Suppressor macrophage treated with lipopolysaccharide for 4 hours (primary cell): Measurements from ENCODE around the gene HDDC3.

Experiments
- DNase-seq: peaks from one replicate; pipeline ENCODE4 v3.0.0-alpha.2; 2020

The HDDC3 gene

DNA sequence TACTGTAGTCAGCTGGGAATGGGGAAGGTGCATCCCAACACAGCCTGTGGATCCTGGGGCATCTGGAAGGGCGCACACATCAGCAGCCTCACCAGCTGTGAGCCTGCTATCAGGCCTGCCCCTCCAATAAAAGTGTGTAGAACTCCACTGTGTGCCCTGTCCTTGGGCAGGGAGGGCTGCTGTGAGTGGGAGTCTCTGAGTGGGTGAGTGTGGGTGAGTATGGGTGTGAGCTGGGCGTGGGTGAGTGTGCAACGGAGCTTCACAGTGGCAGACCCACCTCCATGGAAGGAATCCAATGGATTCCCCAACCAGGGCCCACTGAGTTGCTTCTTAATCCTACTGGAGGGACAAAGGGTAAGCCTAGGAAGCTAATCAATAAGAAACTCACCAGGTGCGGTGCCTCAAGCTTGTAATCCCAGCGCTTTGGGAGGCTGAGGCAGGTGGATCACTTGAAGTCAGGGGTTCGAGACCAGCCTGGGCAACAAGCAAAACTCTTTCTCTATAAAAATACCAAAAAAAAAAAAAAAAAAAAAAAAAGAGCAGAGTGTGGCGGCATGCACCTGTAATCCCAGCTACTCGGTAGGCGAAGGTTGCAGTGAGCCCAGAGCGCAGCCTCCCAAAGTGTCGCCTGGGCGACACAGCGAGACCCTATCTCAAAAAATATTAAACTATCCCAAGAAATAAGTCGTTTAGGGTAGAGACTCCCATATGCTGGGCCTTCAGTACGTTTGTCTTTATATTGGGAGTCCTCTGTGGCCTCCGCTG lies 21.8 kb upstream of the HDDC3 start:
- DNase-seq = no peak

DNA sequence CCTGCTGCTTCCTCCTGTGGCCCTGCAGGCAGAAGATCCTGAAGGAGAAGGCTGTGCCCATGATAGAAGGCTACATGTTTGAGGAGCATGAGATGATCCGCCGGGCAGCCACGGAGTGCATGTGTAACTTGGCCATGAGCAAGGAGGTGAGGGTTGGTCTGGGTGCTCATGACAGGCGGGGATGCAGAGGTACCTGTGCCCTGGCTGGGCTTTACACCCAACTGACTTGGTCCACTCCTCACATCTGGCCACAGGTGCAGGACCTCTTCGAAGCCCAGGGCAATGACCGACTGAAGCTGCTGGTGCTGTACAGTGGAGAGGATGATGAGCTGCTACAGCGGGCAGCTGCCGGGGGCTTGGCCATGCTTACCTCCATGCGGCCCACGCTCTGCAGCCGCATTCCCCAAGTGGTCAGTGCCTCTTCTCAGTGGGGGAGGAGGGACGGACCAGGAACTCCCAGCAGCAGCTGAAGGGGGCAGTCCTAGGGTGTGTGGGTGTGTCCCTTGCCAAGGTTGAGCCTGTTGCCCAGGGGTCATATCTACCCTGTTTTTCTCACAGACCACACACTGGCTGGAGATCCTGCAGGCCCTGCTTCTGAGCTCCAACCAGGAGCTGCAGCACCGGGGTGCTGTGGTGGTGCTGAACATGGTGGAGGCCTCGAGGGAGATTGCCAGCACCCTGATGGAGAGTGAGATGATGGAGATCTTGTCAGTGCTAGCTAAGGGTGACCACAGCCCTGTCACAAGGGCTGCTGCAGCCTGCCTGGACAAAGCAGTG lies 20.7 kb upstream of the HDDC3 start:
- no peak for DNase-seq

DNA sequence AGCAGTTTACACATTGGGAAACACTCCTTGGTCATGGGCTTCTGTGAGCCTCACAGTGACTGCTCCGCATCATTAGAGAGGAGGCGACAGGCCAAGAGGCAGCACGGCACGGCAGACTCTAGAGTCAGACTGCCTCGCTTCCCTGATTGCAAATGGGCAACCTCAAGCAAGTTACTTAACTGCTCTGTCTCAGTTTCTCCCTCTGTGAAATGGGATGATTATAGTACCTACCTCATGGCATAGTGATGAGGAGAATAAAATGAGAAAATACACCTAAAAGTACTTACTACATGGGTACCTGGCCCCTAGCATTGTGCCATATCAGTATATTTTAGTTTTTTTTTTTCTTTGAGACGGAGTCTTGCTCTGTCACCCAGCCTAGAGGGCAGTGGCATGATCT lies 18.3 kb upstream of the HDDC3 start:
- no peak for DNase-seq

- no peak for DNase-seq
Measured at GRCh38 chr15:90949979-90950675, 17.8 kb upstream of the HDDC3 start.

DNA sequence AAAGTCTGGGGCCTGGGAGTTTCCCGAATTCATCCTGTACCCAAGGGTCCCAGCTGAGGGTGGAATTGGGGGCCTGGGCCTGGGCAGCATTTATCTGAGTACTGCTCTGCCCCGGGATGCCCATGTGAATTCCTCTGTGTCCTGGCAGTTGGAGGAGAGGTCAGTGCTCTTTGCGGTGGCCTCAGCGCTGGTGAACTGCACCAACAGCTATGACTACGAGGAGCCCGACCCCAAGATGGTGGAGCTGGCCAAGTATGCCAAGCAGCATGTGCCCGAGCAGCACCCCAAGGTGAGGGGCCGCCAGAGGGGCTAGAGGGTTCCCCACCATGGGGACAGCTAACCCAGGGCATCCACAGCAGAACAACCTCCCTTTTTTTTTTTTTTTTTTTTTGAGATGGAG lies 16.2 kb upstream of the HDDC3 start:
- no peak for DNase-seq

GRCh38 chr15:90947577-90948357 lies 15.4 kb upstream of the HDDC3 start:
- DNase-seq = no peak

- DNase-seq = no peak
Measured at GRCh38 chr15:90946941-90947576, 14.7 kb upstream of the HDDC3 start.

DNA sequence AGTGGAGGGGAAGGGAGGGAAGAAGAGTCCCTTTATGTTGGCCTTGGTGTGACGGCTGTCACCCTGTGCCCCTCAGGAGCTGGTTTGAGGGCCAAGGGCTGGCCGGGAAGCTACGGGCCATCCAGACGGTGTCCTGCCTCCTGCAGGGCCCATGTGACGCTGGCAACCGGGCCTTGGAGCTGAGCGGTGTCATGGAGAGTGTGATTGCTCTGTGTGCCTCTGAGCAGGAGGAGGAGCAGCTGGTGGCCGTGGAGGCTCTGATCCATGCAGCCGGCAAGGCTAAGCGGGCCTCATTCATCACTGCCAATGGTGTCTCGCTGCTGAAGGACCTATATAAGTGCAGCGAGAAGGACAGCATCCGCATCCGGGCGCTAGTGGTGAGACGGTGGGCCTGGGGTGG lies 14.2 kb upstream of the HDDC3 start:
- DNase-seq = no peak

DNA sequence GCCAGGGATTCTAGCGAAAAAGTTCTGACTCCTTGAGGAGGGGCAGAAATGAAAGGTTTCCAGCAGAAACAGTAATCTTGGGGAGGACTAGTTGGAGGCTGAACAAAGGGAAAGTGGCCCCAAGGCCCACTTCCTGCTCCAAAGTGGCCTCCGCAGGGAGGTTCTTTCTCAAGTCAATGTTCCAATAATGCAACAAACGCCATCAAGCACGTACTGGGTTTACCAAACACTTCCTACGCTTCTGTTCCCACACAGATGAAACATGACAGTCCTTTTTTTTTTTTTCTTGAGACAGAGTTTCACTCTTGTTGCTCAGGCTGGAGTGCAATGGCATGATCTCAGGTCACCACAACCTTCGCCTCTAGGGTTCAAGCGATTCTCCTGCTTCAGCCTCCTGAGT lies 12.7 kb upstream of the HDDC3 start:
- DNase-seq = peak; percentile 47

GRCh38 chr15:90942354-90943120 lies 10.2 kb upstream of the HDDC3 start:
- DNase-seq = no peak

- no peak for DNase-seq
Measured at GRCh38 chr15:90941038-90941437, 8.7 kb upstream of the HDDC3 start.

- no peak for DNase-seq
Measured at GRCh38 chr15:90939756-90940155, 7.4 kb upstream of the HDDC3 start.

GRCh38 chr15:90938261-90938660 lies 5.9 kb upstream of the HDDC3 start:
- DNase-seq = no peak

- DNase-seq = no peak
Measured at GRCh38 chr15:90936823-90937222, 4.5 kb upstream of the HDDC3 start.

DNA sequence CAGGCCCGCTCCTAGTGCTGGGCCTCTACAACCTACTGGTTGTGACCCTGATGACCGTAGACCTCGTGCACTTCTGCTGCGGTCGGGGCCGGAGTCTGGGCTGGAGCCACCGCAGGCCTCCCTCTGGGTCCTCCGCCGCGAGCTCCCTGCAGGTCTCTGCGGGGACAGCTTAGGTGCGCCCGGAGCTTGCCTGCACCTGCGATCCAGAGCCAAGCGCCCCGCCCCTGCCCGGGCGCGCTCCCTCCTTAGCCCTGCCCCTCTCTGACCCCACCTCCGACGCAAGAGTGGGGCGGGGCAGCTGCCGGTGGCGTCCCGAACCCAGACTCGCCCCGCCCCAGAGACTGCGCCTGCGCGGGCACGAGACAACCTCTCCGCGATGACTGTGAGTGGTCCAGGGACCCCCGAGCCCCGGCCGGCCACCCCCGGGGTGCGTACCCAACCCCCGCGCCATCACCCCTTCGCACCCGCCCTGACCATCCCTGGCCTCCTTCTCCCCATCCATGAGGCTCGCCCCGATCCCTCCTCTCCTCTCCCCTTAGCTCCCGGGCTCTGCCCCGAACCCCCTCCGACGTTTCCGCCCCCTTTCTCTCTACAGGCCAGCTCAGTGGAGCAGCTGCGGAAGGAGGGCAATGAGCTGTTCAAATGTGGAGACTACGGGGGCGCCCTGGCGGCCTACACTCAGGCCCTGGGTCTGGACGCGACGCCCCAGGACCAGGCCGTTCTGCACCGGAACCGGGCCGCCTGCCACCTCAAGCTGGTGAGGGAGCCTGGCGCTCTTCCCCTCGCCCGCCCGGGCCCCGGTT lies 2.8 kb upstream of the HDDC3 start, which contains the start of gene UNC45A:
Gene UNC45A, plus strand, starts transcription at position 337 of the 803 bp plus-strand sequence. Its CDS starts 40 bp downstream, at position 377.
- peak; percentile 92 for DNase-seq

DNA sequence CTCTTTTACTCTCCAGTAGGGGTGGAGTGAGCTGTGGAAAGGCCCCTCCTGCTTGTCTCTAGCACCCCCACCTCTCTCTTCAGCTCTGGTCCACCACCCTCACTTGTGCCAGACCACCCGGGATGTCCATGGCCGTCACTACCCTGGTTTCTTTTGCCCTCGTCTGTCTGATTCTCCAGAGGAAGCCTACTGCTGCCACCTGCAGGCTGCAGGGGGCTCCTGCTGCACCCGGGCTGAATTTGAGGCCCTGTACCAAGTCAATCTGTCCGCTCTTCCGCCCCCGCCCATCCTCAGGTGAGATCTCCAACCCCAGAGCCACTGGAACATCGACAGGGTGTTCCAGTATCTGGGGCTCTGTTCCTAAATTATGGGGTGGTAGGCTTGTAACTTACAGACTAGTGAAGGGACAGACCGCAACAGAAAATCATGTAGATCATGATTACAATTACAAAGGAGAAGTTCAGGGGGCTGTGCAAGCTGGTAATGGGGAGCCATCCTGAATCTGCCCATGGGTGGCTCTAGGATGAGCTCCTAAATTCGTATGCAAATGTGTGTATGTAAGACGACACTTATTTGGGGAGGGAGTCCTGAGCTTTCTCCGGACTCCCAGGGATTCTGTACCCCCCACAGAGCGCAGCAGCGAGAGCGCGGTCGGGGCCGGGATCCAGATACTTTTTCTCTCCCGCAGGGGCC lies 2.1 kb upstream of the HDDC3 start:
- peak; percentile 86 for DNase-seq

DNA sequence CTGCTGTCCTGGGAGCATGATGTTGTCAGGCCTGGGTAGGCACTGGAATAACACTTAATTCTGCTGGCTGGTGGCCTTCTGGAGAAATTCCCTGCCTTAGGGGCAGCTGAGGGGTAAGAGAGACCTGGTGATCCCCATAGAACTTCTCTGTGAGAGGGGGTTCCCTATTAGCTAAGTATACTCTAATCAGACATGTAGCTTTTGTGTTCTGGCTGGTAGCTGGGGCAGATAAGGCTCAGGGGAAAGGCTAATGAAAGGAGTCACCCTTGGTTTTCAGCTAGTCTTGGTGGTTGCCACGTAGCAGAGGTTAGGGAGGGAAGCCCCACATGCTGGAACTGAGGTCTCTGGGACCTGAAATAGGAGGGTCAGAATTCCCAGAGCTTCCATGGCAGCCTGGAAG lies 952 bp upstream of the HDDC3 start:
- no peak for DNase-seq

DNA sequence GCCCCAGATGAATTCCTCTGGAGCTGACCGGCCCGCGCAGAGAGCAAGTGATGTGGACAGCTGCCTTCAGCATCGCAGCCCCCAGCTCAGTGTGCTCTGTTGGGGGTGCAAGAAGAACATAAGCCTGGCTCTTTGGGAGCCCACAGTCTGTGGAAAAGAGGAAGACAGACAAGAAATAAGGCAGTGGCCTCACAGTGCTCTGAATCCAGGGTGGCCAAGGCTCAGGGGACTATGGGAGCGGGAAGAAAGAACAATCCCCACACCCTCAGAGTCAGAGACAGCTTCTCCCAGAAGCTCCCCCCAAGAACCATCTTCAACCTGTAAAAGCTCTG lies 277 bp upstream of the HDDC3 start:
- DNase-seq = no peak

DNA sequence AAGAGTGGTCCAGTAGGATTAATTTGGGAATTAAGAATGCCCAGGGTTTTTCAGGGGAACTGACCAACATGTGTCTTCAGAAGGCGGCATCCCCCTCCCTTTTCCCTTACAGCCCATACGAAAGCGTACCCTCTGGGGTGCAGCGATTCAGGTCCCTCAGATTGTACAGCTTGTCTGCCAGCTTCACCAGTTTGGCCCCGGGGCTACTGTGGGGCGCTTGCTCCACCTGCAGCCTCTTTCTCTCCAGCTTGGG lies 848 bp downstream of the HDDC3 start:
- no peak for DNase-seq

- DNase-seq = peak; percentile 52
Measured at GRCh38 chr15:90930861-90931574, 1.3 kb downstream of the HDDC3 start.
